HepG2 (cell line): ENCODE data around the gene LEUTX. TPM values are rescaled to one million over a fixed set of nuclear protein-coding genes. Genes with fewer than 3 reads are reported as not detected.

Source experiments
- ATAC-seq: fragments of 200-7000 bp; cut with Tn5 transposase; 3 replicates; pipeline ENCODE4 v1.9.1; 2020; ENCODE audit warnings: mild to moderate bottlenecking, moderate library complexity
- BruUV-seq: library from RNA; stranded (reverse); fragments of 400-500 nt; replicated peaks from 2 replicates; lab custom pipeline; 2021; lab: Mats Ljungman, UMichigan
- CTCF ChIA-PET: fragments of 300-600 bp; formaldehyde crosslinking; extraction: SDS; loops from one replicate; lab custom pipeline; 2021; ENCODE audit warnings: low total read pairs, inconsistent platforms, low intra/inter-chr PET ratio; lab: Yijun Ruan, JAX
- POLR2A ChIA-PET: fragments of 350-600 bp; sonication (Branson Sonifier 250); formaldehyde crosslinking; loops from one replicate; lab custom pipeline; 2020; ENCODE audit warnings: antibody characterized with exemption, inconsistent platforms; lab: Yijun Ruan, JAX
- DNase-seq: peaks from one replicate; pipeline ENCODE4 v3.0.0-alpha.2; 2015; ENCODE audit warnings: low spot score
- FAIRE-seq: peaks from 3 replicates; lab custom pipeline; 2011; peaks lifted over from hg19 to GRCh38; lab: Jason Lieb, UNC
- H2AFZ ChIP-seq: one replicate; pipeline ENCODE4 v1.6.1; 2011; ENCODE audit warnings: low read length, inconsistent platforms
- H3K27ac ChIP-seq: fragments of 300-600 bp; 3 replicates; pipeline ENCODE4 v1.8.0; 2011; ENCODE audit warnings: mixed run types, mild to moderate bottlenecking, mixed read lengths, low read length, inconsistent platforms; ENCODE audit not compliant: insufficient read depth; ENCODE audit errors: extremely low read length
- H3K27me3 ChIP-seq, 2 experiments: fragments of 200-600 bp in 1 of 2; 2 replicates in 1 of 2; 3 replicates in 1 of 2; pipeline versions ENCODE4 v1.6.0 to v1.8.0; 2011; ENCODE audit warnings: low read length in 2 of 2, mild to moderate bottlenecking in 2 of 2, moderate library complexity in 2 of 2, inconsistent platforms in 1 of 2; ENCODE audit not compliant: insufficient read depth in 2 of 2, control insufficient read depth in 1 of 2
- H3K36me3 ChIP-seq, 2 experiments: fragments of 200-600 bp in 1 of 2; replicated peaks in 1 of 2; 2 replicates in 1 of 2; 3 replicates in 1 of 2; pipeline versions ENCODE4 v1.5.1 to v1.8.0; 2011; ENCODE audit warnings: low read length in 2 of 2, inconsistent platforms in 1 of 2; ENCODE audit not compliant: insufficient read depth in 2 of 2, control insufficient read depth in 1 of 2
- H3K4me1 ChIP-seq: 2 replicates; pipeline ENCODE4 v1.5.1; 2012; ENCODE audit warnings: low read length, inconsistent platforms; ENCODE audit not compliant: insufficient read depth
- H3K4me2 ChIP-seq: 2 replicates; pipeline ENCODE4 v1.6.0; 2011; ENCODE audit warnings: low read depth, low read length, inconsistent platforms
- H3K4me3 ChIP-seq, 3 experiments: fragments of 200-600 bp in 1 of 3; sonication (generic), shearing (Covaris generic) in 1 of 3; replicated peaks in 1 of 3; 2 replicates each; pipeline ENCODE4 v1.5.1; 2011 to 2016; ENCODE audit warnings: low read length in 3 of 3, inconsistent platforms in 2 of 3, low read depth in 2 of 3, mild to moderate bottlenecking in 2 of 3, control low read depth in 1 of 3, mixed read lengths in 1 of 3; ENCODE audit not compliant: insufficient read depth in 1 of 3
- H3K79me2 ChIP-seq: one replicate; pipeline ENCODE4 v1.6.1; 2011; ENCODE audit warnings: low read length, inconsistent platforms; ENCODE audit not compliant: insufficient read depth
- H3K9ac ChIP-seq: 2 replicates; pipeline ENCODE4 v1.6.0; 2011; ENCODE audit warnings: mild to moderate bottlenecking, low read depth, low read length, inconsistent platforms; ENCODE audit not compliant: insufficient read depth
- H3K9me3 ChIP-seq: 2 replicates; pipeline ENCODE4 v1.5.1; 2012; ENCODE audit warnings: mild to moderate bottlenecking, low read length
- H4K20me1 ChIP-seq: 2 replicates; pipeline ENCODE4 v1.6.0; 2011; ENCODE audit warnings: inconsistent platforms, mild to moderate bottlenecking, low read length, moderate library complexity; ENCODE audit not compliant: insufficient read depth
- ZNF354B ChIP-seq: sonication (generic); formaldehyde crosslinking; IDR thresholded peaks from 2 replicates; pipeline ENCODE4 v1.8.0; 2022; ENCODE audit warnings: mild to moderate bottlenecking, missing genetic modification reagents
- ZNF713 ChIP-seq: sonication (generic); formaldehyde crosslinking; IDR thresholded peaks from 2 replicates; pipeline ENCODE4 v1.4.0; 2020; ENCODE audit warnings: mild to moderate bottlenecking, missing genetic modification reagents
- whole genome bisulfite sequencing: methylation state at CpG from one replicate; pipeline ENCODE4 v1.1.6; 2017; ENCODE audit warnings: low lambda C conversion rate; 5-methylcytosine and 5-hydroxymethylcytosine counted together
- in situ Hi-C: cut with HindIII; loops from 2 replicates; pipeline ENCODE4 v1.10.0; 2017; ENCODE audit warnings: low pct_unique_long_range_greater_than_20kb; ENCODE audit not compliant: extremely low pct_ligation_motif_present
- intact Hi-C: fragments of 100-400 bp; cut with micrococcal nuclease; formaldehyde crosslinking; loops from one replicate; pipeline ENCODE4 v1.10.0; 2022; ENCODE audit not compliant: unreplicated experiment
- polyA plus RNA-seq, 8 experiments: library from polyadenylated mRNA; depleted of rRNA in 3 of 8; stranded (reverse) in 7 of 8; unstranded in 1 of 8; fragments of >200 nt; fragmentation: Illumina TruSeq in 4 of 8; extraction: Trizol in 4 of 8; gene quantifications; 2 replicates each; pipeline versions ENCODE4 v1.2.1 to v1.2.3, GENCODE V29; 2011 to 2016; ENCODE audit warnings: low read depth in 4 of 8, missing spikeins in 1 of 8, mixed read lengths in 1 of 8; ENCODE audit not compliant: insufficient read depth in 1 of 8
- total RNA-seq, 5 experiments: library from RNA; depleted of rRNA; stranded (reverse); fragments of >200 nt; fragmentation: Illumina TruSeq; extraction: Trizol; gene quantifications; 2 replicates each; pipeline ENCODE4 v1.2.3, GENCODE V29; 2016; ENCODE audit warnings: low read depth in 1 of 5
- TF ChIP-seq, protein P1 (sequence below): sonication (generic); formaldehyde crosslinking; IDR thresholded peaks from 2 replicates; pipeline ENCODE4 v1.4.0; 2020; ENCODE audit warnings: missing genetic modification reagents, borderline replicate concordance
- TF ChIP-seq, protein P2 (sequence below): sonication (generic); formaldehyde crosslinking; IDR thresholded peaks from one replicate; pipeline ENCODE4 v1.5.1; 2020; ENCODE audit warnings: mild to moderate bottlenecking, missing genetic modification reagents; ENCODE audit errors: not compliant biosample characterization
- TF ChIP-seq, protein P3 (sequence below): sonication (generic); formaldehyde crosslinking; IDR thresholded peaks from 2 replicates; pipeline ENCODE4 v1.4.0; 2020; ENCODE audit warnings: missing genetic modification reagents; ENCODE audit errors: not compliant biosample characterization
- TF ChIP-seq, protein P4 (sequence below): sonication (generic); formaldehyde crosslinking; IDR thresholded peaks from 2 replicates; pipeline ENCODE4 v1.4.0; 2020; ENCODE audit warnings: mild to moderate bottlenecking, missing genetic modification reagents

Gene LEUTX
- total and polyA plus RNA-seq, 2 of the 13 experiments (the other 11 are each of a cell fraction or from before 2014, with no cell fraction given): not detected

DNA sequence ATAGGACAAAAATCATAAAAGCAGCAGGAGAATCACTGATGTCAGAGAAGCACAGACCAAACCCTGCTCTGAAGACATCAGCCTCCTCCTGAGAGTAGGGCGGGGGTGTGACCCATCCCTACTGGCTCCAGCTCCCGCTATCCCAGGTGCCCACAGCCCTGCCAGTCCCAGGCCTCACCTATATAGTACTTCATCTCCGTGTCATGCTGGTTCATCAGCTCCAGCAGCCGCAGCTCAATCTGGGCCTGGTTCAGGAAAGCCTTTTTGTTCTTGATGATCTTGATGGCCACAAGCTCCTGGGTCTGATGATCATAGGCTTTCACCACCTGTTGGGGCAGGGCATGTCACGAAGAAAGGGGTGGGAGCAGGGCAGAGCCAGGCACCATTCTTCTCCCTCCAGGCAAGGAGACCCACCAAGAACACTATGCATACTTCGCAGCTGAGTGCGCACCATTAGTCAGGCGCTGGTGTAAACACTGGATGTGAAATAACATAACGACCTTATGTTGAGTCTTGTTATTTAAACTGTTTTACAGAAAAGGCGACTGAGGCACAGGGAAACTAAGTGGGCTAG lies 51.1 kb downstream of the LEUTX start:
- H3K27ac ChIP-seq: no peak overlapping the region
- no peak for ATAC-seq
- POLR2A ChIA-PET: no interaction called here
- no peak overlapping the region for H2AFZ ChIP-seq
- FAIRE-seq: no peak
- intact Hi-C loops (no loop called here), in situ Hi-C loops (no loop called here)
- H3K36me3 ChIP-seq: peaks cover 22 to 46% of the 10 kb centered on the region in 2 experiments; a peak in 4 of 5 replicates
- H4K20me1 ChIP-seq: no peaks in the 10 kb centered on the region
- H3K4me2 ChIP-seq: no peak overlapping the region
- 97% methylated on average over 10 of the region's 10 CpGs for WGBS
- no peak overlapping the region for H3K9ac ChIP-seq
- no peak overlapping the region for H3K4me3 ChIP-seq
- CTCF ChIA-PET: no interaction called here
- H3K4me1 ChIP-seq: peaks cover 5% of the 10 kb centered on the region
- BruUV-seq: no TSS peak
- H3K79me2 ChIP-seq: no peaks in the 10 kb centered on the region
- H3K9me3 ChIP-seq: no peaks in the 10 kb centered on the region
- no peaks in the 10 kb centered on the region for H3K27me3 ChIP-seq
- DNase-seq: no peak
- no peak for TF ChIP-seq ZNF713 (CRISPR knock-in tag)
- TF ChIP-seq ZNF354B (CRISPR knock-in tag): no peak
- TF ChIP-seq, protein P1, sequence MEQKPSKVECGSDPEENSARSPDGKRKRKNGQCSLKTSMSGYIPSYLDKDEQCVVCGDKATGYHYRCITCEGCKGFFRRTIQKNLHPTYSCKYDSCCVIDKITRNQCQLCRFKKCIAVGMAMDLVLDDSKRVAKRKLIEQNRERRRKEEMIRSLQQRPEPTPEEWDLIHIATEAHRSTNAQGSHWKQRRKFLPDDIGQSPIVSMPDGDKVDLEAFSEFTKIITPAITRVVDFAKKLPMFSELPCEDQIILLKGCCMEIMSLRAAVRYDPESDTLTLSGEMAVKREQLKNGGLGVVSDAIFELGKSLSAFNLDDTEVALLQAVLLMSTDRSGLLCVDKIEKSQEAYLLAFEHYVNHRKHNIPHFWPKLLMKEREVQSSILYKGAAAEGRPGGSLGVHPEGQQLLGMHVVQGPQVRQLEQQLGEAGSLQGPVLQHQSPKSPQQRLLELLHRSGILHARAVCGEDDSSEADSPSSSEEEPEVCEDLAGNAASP (CRISPR knock-in tag): no peak
- TF ChIP-seq, protein P2, sequence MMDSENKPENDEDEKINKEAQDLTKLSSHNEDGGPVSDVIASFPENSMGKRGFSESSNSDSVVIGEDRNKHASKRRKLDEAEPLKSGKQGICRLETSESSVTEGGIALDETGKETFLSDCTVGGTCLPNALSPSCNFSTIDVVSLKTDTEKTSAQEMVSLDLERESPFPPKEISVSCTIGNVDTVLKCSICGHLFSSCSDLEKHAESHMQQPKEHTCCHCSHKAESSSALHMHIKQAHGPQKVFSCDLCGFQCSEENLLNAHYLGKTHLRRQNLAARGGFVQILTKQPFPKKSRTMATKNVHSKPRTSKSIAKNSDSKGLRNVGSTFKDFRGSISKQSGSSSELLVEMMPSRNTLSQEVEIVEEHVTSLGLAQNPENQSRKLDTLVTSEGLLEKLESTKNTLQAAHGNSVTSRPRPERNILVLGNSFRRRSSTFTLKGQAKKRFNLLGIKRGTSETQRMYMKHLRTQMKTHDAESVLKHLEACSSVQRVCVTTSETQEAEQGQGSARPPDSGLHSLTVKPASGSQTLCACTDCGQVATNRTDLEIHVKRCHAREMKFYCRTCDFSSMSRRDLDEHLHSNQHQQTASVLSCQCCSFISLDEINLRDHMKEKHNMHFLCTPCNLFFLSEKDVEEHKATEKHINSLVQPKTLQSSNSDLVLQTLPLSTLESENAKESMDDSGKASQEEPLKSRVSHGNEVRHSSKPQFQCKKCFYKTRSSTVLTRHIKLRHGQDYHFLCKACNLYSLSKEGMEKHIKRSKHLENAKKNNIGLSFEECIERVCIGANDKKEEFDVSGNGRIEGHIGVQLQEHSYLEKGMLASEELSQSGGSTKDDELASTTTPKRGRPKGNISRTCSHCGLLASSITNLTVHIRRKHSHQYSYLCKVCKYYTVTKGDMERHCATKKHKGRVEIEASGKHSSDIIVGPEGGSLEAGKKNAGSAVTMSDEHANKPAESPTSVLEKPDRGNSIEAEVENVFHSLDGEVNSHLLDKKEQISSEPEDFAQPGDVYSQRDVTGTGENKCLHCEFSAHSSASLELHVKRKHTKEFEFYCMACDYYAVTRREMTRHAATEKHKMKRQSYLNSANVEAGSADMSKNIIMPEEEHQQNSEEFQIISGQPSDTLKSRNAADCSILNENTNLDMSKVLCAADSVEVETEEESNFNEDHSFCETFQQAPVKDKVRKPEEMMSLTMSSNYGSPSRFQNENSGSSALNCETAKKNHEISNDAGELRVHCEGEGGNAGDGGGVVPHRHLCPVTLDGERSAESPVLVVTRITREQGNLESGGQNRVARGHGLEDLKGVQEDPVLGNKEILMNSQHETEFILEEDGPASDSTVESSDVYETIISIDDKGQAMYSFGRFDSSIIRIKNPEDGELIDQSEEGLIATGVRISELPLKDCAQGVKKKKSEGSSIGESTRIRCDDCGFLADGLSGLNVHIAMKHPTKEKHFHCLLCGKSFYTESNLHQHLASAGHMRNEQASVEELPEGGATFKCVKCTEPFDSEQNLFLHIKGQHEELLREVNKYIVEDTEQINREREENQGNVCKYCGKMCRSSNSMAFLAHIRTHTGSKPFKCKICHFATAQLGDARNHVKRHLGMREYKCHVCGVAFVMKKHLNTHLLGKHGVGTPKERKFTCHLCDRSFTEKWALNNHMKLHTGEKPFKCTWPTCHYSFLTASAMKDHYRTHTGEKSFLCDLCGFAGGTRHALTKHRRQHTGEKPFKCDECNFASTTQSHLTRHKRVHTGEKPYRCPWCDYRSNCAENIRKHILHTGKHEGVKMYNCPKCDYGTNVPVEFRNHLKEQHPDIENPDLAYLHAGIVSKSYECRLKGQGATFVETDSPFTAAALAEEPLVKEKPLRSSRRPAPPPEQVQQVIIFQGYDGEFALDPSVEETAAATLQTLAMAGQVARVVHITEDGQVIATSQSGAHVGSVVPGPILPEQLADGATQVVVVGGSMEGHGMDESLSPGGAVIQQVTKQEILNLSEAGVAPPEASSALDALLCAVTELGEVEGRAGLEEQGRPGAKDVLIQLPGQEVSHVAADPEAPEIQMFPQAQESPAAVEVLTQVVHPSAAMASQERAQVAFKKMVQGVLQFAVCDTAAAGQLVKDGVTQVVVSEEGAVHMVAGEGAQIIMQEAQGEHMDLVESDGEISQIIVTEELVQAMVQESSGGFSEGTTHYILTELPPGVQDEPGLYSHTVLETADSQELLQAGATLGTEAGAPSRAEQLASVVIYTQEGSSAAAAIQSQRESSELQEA (CRISPR knock-in tag): no peak
- TF ChIP-seq, protein P3, sequence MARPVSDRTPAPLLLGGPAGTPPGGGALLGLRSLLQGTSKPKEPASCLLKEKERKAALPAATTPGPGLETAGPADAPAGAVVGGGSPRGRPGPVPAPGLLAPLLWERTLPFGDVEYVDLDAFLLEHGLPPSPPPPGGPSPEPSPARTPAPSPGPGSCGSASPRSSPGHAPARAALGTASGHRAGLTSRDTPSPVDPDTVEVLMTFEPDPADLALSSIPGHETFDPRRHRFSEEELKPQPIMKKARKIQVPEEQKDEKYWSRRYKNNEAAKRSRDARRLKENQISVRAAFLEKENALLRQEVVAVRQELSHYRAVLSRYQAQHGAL: no peak
- TF ChIP-seq, protein P4, sequence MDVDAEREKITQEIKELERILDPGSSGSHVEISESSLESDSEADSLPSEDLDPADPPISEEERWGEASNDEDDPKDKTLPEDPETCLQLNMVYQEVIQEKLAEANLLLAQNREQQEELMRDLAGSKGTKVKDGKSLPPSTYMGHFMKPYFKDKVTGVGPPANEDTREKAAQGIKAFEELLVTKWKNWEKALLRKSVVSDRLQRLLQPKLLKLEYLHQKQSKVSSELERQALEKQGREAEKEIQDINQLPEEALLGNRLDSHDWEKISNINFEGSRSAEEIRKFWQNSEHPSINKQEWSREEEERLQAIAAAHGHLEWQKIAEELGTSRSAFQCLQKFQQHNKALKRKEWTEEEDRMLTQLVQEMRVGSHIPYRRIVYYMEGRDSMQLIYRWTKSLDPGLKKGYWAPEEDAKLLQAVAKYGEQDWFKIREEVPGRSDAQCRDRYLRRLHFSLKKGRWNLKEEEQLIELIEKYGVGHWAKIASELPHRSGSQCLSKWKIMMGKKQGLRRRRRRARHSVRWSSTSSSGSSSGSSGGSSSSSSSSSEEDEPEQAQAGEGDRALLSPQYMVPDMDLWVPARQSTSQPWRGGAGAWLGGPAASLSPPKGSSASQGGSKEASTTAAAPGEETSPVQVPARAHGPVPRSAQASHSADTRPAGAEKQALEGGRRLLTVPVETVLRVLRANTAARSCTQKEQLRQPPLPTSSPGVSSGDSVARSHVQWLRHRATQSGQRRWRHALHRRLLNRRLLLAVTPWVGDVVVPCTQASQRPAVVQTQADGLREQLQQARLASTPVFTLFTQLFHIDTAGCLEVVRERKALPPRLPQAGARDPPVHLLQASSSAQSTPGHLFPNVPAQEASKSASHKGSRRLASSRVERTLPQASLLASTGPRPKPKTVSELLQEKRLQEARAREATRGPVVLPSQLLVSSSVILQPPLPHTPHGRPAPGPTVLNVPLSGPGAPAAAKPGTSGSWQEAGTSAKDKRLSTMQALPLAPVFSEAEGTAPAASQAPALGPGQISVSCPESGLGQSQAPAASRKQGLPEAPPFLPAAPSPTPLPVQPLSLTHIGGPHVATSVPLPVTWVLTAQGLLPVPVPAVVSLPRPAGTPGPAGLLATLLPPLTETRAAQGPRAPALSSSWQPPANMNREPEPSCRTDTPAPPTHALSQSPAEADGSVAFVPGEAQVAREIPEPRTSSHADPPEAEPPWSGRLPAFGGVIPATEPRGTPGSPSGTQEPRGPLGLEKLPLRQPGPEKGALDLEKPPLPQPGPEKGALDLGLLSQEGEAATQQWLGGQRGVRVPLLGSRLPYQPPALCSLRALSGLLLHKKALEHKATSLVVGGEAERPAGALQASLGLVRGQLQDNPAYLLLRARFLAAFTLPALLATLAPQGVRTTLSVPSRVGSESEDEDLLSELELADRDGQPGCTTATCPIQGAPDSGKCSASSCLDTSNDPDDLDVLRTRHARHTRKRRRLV: no peak
